Stimulated activated CD4-positive, alpha-beta T cell treated with anti-CD3 and anti-CD28 coated beads, Interleukin-15, amount 100 ng/mL, for 24 hours (primary cell): Measurements from ENCODE around the gene PLXND1.

ENCODE experiments used
- DNase-seq: peaks from one replicate; pipeline ENCODE4 v3.0.0-alpha.2; 2020

The PLXND1 gene

DNA sequence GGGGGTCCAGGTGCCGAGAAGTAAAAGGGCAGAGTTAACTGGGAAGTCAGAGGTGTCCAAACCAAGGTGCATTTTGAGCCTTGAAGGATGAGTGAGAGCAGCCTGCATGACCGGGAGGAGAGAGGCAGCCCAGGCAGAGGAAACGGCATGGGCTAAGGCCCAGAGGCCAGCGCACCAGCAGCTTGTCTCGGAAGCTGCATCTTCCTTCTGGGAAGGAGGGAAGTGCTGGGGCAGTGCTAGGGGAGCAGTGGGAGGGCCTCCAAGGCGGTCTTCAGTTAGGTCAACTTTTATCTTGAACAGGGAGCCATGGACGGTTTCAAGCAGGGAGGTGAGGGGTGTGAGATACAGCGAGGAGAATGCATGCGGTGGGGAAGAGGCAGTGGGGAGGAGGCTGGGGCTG lies 62.5 kb downstream of the PLXND1 start:
- no peak for DNase-seq

GRCh38 chr3:129543156-129543790 lies 63.2 kb downstream of the PLXND1 start, which contains the start of gene H1-8:
Gene H1-8, plus strand, starts transcription at chr3:129543175. Its CDS starts 44 bp downstream, at chr3:129543219.
- DNase-seq: no peak

DNA sequence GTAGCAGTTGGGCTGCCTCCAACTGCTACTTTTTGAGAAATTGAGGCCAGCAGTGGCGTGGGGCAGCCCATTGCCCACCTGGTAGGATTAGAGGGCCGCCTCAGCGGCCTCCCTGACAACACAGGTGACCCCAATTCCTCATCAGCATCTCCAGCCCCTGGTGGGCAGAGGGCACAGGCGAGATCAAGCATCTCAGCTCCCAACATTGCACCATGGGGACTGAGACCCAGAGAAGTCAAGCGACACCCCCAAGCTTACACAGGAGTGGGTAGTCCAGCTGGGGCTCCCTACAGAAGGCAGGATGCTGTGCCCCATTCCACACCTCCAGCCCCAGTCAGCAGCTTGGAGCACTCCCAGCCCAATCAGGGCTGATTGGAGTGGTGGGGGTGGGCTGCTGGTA lies 63.7 kb downstream of the PLXND1 start:
- DNase-seq: no peak

DNA sequence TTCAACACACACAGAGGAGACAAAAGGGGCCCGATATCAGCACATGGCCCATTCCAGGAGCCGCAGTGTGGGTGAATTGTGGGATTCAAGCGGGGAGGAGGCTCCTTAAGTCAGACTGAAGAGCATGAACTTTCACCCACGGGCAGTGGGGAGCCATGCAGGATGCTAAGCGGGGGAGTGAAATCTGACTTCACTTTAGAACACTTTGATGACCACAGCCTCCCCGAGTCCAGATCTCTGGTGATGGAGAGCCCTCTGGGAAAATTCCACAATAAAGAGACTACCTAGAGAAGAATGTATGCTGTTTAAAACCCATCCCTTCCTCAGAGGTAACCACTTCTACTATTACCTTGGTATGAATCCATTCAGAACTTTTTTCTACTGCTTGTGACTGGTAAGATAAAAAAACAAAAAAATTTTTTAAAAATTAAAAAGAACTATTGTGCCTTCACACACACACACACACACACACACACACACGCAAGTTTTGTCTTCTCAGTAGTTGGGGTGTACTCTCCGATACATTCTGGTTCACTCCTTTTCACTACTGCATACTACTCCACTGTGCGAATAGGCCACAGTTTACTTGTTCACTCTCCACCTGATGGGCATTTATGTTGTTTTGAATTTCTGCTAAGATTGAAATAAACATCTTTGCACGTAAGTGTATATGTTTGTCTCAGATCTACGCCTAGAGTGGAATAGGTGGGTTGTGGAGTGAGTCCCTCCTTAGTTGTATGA lies 65.5 kb downstream of the PLXND1 start:
- DNase-seq: no peak

DNA sequence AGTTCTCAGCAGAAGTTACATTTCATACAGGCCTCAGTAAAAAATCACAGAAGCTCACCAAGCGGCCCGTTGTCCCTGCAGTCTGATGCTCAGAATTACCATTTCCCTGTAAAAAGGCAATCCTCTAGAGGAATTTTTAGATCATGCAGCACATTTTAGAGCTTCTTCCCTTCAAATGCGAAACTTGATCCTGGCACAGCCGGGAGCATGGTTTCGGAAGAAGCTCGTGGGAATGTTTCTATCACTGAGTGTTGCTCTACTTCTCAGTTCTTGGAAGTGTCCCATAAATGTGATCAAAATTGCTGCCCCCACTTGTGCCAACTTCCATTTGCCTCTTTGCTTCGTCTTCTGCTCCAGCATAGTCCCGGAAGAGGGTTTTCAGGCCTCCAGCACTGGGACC lies 67.3 kb downstream of the PLXND1 start:
- no peak for DNase-seq

DNA sequence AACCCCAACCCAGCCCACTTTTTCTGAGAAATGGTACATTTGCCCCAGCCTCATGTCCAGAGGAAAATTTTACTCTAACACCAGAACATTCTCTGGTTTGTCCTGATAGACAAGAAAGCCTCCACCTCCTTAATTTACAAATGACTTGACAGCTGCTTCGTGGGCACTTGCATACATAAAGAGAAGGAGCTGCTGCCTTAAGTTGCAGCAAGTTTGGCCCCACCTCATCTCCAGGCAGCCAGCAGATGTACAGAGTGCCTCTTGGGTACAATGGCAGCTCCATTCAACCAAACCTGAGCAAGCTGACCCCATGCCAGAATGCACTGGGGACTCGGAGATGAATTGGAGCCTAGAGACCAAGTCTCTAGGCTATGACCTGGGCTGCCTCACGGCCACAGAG lies 69.7 kb downstream of the PLXND1 start:
- no peak for DNase-seq

GRCh38 chr3:129536374-129536667 lies 70.2 kb downstream of the PLXND1 start:
- DNase-seq: no peak

- DNase-seq: no peak
These were observed 71.4 kb downstream of the PLXND1 start for GRCh38 chr3:129535075-129535474.

GRCh38 chr3:129534428-129535027 lies 71.9 kb downstream of the PLXND1 start:
- DNase-seq: no peak

DNA sequence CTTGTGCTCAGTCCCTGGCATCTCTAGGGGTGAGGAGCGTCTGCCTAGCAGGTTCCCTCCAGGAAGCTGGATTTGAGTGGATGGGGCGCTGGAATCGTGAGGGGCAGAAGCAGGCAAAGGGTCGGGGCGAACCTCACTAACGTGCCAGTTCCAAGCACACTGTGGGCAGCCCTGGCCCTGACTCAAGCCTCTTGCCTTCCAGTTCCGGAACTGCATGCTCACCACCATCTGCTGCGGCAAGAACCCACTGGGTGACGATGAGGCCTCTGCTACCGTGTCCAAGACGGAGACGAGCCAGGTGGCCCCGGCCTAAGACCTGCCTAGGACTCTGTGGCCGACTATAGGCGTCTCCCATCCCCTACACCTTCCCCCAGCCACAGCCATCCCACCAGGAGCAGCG lies 73.1 kb downstream of the PLXND1 start:
- no peak for DNase-seq

GRCh38 chr3:129532261-129532660 lies 74.2 kb downstream of the PLXND1 start:
- no peak for DNase-seq

GRCh38 chr3:129531699-129532098 lies 74.8 kb downstream of the PLXND1 start:
- no peak for DNase-seq

DNA sequence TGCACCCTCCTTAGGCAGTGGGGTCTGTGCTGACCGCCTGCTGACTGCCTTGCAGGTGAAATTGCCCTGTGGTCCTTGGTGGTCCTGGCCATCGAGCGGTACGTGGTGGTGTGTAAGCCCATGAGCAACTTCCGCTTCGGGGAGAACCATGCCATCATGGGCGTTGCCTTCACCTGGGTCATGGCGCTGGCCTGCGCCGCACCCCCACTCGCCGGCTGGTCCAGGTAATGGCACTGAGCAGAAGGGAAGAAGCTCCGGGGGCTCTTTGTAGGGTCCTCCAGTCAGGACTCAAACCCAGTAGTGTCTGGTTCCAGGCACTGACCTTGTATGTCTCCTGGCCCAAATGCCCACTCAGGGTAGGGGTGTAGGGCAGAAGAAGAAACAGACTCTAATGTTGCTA lies 75.7 kb downstream of the PLXND1 start:
- DNase-seq: no peak

DNA sequence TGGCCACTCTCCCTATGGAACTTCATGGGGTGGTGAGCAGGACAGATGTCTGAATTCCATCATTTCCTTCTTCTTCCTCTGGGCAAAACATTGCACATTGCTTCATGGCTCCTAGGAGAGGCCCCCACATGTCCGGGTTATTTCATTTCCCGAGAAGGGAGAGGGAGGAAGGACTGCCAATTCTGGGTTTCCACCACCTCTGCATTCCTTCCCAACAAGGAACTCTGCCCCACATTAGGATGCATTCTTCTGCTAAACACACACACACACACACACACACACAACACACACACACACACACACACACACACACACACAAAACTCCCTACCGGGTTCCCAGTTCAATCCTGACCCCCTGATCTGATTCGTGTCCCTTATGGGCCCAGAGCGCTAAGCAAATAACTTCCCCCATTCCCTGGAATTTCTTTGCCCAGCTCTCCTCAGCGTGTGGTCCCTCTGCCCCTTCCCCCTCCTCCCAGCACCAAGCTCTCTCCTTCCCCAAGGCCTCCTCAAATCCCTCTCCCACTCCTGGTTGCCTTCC lies 76.2 kb downstream of the PLXND1 start:
- DNase-seq: no peak

- DNase-seq: no peak
These were observed 76.9 kb downstream of the PLXND1 start for GRCh38 chr3:129529436-129530210.

- no peak for DNase-seq
These were observed 77.8 kb downstream of the PLXND1 start, which contains the start of gene RHO for GRCh38 chr3:129528589-129529100. Gene RHO, plus strand, starts transcription at chr3:129528639. Its CDS starts 95 bp downstream, at chr3:129528734.

GRCh38 chr3:129527262-129527661 lies 79.2 kb downstream of the PLXND1 start:
- DNase-seq: no peak

DNA sequence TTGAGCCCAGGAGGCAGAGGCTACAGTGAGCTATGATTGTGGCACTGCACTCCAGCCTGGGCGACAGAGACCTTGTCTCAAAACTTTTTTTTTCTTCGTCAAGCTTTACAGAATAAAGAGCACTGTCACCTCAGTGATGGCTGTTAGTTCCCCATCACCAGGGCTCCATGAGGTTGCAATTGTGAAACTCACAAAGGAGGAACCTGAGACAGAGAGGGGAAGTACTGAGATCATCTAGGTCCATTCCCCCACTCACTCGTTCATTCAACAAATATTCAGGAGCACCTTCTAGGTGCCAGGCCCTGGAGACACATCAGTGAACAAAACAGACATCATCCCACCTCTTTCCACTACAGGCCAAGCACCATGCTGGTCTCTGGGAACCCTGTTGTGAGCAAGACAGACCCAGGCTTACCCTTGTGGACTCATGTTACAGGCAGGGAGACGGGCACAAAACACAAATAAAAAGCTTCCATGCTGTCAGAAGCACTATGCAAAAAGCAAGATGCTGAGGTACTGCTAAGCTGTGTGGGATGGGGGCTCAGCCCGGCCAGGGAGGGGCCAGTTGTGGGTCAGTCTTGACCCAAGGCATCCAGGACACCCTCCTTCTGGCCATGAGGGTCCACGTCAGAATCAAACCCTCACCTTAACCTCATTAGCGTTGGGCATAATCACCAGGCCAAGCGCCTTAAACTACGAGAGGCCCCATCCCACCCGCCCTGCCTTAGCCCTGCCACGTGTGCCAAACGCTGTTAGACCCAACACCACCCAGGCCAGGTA lies 80.2 kb downstream of the PLXND1 start:
- no peak for DNase-seq

- DNase-seq: no peak
These were observed 81.0 kb downstream of the PLXND1 start for GRCh38 chr3:129525341-129525968.

GRCh38 chr3:129524081-129524480 lies 82.4 kb downstream of the PLXND1 start:
- DNase-seq: no peak

- no peak for DNase-seq
These were observed 83.5 kb downstream of the PLXND1 start for GRCh38 chr3:129522953-129523352.

GRCh38 chr3:129521611-129522010 lies 84.9 kb downstream of the PLXND1 start:
- DNase-seq: no peak
